Choroid plexus epithelial cell (primary cell): ENCODE measurements around the gene LRRC23.

ENCODE experiments used
- DNase-seq: peaks from one replicate; pipeline ENCODE4 v3.0.0-alpha.2; 2010; ENCODE audit warnings: low read depth
- H3K4me3 ChIP-seq: 2 replicates; pipeline ENCODE4 v1.5.1; 2011; ENCODE audit warnings: low read depth, mild to moderate bottlenecking, control low read depth, low read length, moderate library complexity
- CTCF ChIP-seq: conservative IDR thresholded peaks from 2 replicates; pipeline ENCODE4 v1.5.1; 2011; ENCODE audit warnings: low read depth, mild to moderate bottlenecking, control low read depth, inconsistent platforms, low read length, moderate library complexity

Gene LRRC23

GRCh38 chr12:6914947-6915788 lies 10.5 kb downstream of the LRRC23 start:
- TF ChIP-seq CTCF: no peak
- DNase-seq: no peak
- peak overlapping the region; percentile 69 for H3K4me3 ChIP-seq

GRCh38 chr12:6915789-6916285 lies 11.2 kb downstream of the LRRC23 start:
- H3K4me3 ChIP-seq: no peak overlapping the region
- DNase-seq: no peak
- no peak for TF ChIP-seq CTCF

- no peak for TF ChIP-seq CTCF
- H3K4me3 ChIP-seq: no peak overlapping the region
- DNase-seq: no peak
Observed at GRCh38 chr12:6916426-6917200, 12.0 kb downstream of the LRRC23 start.

- no peak for DNase-seq
- TF ChIP-seq CTCF: no peak
- no peak overlapping the region for H3K4me3 ChIP-seq
Observed at GRCh38 chr12:6917491-6918231, 13.0 kb downstream of the LRRC23 start.

GRCh38 chr12:6919588-6919987 lies 15.0 kb downstream of the LRRC23 start:
- TF ChIP-seq CTCF: peak; percentile 9
- no peak for DNase-seq
- no peak overlapping the region for H3K4me3 ChIP-seq

- no peak for TF ChIP-seq CTCF
- H3K4me3 ChIP-seq: no peak overlapping the region
- DNase-seq: no peak
Observed at GRCh38 chr12:6921539-6921938, 16.9 kb downstream of the LRRC23 start.
